ENCODE data around the gene CYTH2.

The CYTH2 gene

GRCh38 chr19:48480558-48481500 lies 11.7 kb downstream of the CYTH2 start:
- TF ChIP-seq, protein P1, sequence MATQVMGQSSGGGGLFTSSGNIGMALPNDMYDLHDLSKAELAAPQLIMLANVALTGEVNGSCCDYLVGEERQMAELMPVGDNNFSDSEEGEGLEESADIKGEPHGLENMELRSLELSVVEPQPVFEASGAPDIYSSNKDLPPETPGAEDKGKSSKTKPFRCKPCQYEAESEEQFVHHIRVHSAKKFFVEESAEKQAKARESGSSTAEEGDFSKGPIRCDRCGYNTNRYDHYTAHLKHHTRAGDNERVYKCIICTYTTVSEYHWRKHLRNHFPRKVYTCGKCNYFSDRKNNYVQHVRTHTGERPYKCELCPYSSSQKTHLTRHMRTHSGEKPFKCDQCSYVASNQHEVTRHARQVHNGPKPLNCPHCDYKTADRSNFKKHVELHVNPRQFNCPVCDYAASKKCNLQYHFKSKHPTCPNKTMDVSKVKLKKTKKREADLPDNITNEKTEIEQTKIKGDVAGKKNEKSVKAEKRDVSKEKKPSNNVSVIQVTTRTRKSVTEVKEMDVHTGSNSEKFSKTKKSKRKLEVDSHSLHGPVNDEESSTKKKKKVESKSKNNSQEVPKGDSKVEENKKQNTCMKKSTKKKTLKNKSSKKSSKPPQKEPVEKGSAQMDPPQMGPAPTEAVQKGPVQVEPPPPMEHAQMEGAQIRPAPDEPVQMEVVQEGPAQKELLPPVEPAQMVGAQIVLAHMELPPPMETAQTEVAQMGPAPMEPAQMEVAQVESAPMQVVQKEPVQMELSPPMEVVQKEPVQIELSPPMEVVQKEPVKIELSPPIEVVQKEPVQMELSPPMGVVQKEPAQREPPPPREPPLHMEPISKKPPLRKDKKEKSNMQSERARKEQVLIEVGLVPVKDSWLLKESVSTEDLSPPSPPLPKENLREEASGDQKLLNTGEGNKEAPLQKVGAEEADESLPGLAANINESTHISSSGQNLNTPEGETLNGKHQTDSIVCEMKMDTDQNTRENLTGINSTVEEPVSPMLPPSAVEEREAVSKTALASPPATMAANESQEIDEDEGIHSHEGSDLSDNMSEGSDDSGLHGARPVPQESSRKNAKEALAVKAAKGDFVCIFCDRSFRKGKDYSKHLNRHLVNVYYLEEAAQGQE (IDR thresholded peaks at IDR 0.05; ENCODE audit: insufficient read depth in 1 of 2, low read depth in 2 of 2, low read length in 2 of 2), result no peak
- TF ChIP-seq POLR2AphosphoS5 (IDR thresholded peaks at IDR 0.05; ENCODE audit: low read depth, low read length) (no peak), SIN3A (IDR thresholded peaks at IDR 0.05; ENCODE audit: borderline replicate concordance, insufficient read depth, low read length) (no peak), TAF1 (IDR thresholded peaks at IDR 0.05; ENCODE audit: borderline replicate concordance, insufficient read depth, low read length) (no peak), FOXP2 (optimal IDR thresholded peaks at IDR 0.05; ENCODE audit: borderline replicate concordance, extremely low read depth, extremely low read length, insufficient read depth) (no peak)

DNA sequence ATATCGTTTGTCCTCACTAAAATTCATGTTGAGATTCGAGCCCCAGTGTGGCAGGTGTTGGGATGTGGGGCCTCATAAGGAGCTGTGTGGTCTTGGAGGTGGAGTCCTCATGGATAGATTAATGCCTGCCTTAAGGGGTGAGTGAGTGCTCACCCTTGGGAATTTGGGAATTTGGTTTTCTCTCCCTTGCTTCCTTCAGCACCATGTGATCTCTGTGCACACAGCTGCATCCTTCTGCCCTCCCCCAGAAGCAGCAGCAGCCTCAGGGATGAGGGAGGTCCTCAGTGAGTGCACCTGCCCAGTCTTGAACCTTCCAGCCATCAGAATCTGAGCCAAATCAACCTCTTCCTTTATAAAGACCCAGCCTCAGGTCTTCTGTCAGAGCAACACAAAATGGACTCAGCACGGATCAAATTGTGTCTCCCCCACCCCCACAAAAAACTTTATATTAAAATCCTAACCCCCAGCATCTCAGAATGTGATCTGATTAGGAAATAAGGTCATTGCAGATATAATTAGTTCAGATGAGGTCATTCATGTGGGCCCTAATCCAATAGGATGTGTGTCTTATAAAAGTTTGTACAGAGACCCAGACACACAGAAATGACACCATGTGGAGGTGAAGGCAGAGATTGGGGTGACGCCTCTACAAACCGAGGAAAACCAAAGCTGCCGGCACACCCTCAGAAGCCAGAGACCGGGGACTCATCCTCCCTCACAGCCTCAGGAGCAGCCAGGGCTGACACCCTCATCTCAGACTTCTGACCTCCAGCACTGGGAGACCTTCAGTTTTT lies 12.9 kb downstream of the CYTH2 start:
- TF ChIP-seq, protein P1 (IDR thresholded peaks at IDR 0.05; ENCODE audit: insufficient read depth in 1 of 2, low read depth in 2 of 2, low read length in 2 of 2), result no peak
- TF ChIP-seq POLR2AphosphoS5 (IDR thresholded peaks at IDR 0.05; ENCODE audit: low read depth, low read length), result no peak; the same call in 1 of the 2 replicates
- no peak for TF ChIP-seq TAF1 (IDR thresholded peaks at IDR 0.05; ENCODE audit: borderline replicate concordance, insufficient read depth, low read length)
- no peak for TF ChIP-seq FOXP2 (optimal IDR thresholded peaks at IDR 0.05; ENCODE audit: borderline replicate concordance, extremely low read depth, extremely low read length, insufficient read depth)
- TF ChIP-seq SIN3A (IDR thresholded peaks at IDR 0.05; ENCODE audit: borderline replicate concordance, insufficient read depth, low read length), result no peak

DNA sequence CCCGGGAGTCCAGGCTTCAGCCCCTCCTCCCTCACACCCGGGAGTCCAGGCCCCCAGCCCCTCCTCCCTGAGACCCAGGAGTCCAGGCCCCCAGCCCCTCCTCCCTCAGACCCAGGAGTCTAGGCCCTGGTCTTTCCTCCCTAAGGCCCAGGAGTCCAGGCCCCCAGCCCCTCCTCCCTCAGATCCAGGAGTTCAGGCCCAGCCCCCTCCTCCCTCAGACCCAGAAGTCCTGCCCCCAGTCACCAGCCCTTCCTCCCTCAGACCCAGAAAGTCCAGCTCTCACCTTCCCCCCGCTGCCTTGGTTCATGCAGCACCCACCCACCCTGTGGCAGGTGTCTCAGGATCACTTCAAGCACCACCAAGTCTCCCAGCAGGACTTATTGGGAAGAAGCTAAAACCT lies 14.1 kb downstream of the CYTH2 start:
- TF ChIP-seq, protein P1 (IDR thresholded peaks at IDR 0.05; ENCODE audit: insufficient read depth in 1 of 2, low read depth in 2 of 2, low read length in 2 of 2), result no peak
- TF ChIP-seq POLR2AphosphoS5 (IDR thresholded peaks at IDR 0.05; ENCODE audit: low read depth, low read length), result no peak
- TF ChIP-seq TAF1 (IDR thresholded peaks at IDR 0.05; ENCODE audit: borderline replicate concordance, insufficient read depth, low read length), result no peak

GRCh38 chr19:48484247-48484893 lies 15.2 kb downstream of the CYTH2 start:
- no peak for TF ChIP-seq FOXP2 (optimal IDR thresholded peaks at IDR 0.05; ENCODE audit: borderline replicate concordance, extremely low read depth, extremely low read length, insufficient read depth)
- TF ChIP-seq TAF1 (IDR thresholded peaks at IDR 0.05; ENCODE audit: borderline replicate concordance, insufficient read depth, low read length), result no peak
- TF ChIP-seq, protein P1 (IDR thresholded peaks at IDR 0.05; ENCODE audit: insufficient read depth in 1 of 2, low read depth in 2 of 2, low read length in 2 of 2), result no peak
- TF ChIP-seq SIN3A (IDR thresholded peaks at IDR 0.05; ENCODE audit: borderline replicate concordance, insufficient read depth, low read length), result no peak
- TF ChIP-seq POLR2AphosphoS5 (IDR thresholded peaks at IDR 0.05; ENCODE audit: low read depth, low read length), result no peak; the same call in 1 of the 2 replicates
